HepG2 (cell line): ENCODE results near the gene TPST2. TPM values are rescaled to one million over a fixed set of nuclear protein-coding genes. Genes with fewer than 3 reads are reported as not detected.

Experiments used
- ATAC-seq: fragments of 200-7000 bp; cut with Tn5 transposase; 3 replicates; pipeline ENCODE4 v1.9.1; 2020; ENCODE audit warnings: mild to moderate bottlenecking, moderate library complexity
- BruUV-seq: library from RNA; stranded (reverse); fragments of 400-500 nt; replicated peaks from 2 replicates; lab custom pipeline; 2021; lab: Mats Ljungman, UMichigan
- CTCF ChIA-PET: fragments of 300-600 bp; formaldehyde crosslinking; extraction: SDS; loops from one replicate; lab custom pipeline; 2021; ENCODE audit warnings: low total read pairs, inconsistent platforms, low intra/inter-chr PET ratio; lab: Yijun Ruan, JAX
- POLR2A ChIA-PET: fragments of 350-600 bp; sonication (Branson Sonifier 250); formaldehyde crosslinking; loops from one replicate; lab custom pipeline; 2020; ENCODE audit warnings: antibody characterized with exemption, inconsistent platforms; lab: Yijun Ruan, JAX
- DNase-seq: peaks from one replicate; pipeline ENCODE4 v3.0.0-alpha.2; 2015; ENCODE audit warnings: low spot score
- FAIRE-seq: peaks from 3 replicates; lab custom pipeline; 2011; peaks lifted over from hg19 to GRCh38; lab: Jason Lieb, UNC
- H2AFZ ChIP-seq: one replicate; pipeline ENCODE4 v1.6.1; 2011; ENCODE audit warnings: low read length, inconsistent platforms
- H3K27ac ChIP-seq: fragments of 300-600 bp; 3 replicates; pipeline ENCODE4 v1.8.0; 2011; ENCODE audit warnings: mixed run types, mild to moderate bottlenecking, mixed read lengths, low read length, inconsistent platforms; ENCODE audit not compliant: insufficient read depth; ENCODE audit errors: extremely low read length
- H3K27me3 ChIP-seq, 2 experiments: fragments of 200-600 bp in 1 of 2; 2 replicates in 1 of 2; 3 replicates in 1 of 2; pipeline versions ENCODE4 v1.6.0 to v1.8.0; 2011; ENCODE audit warnings: low read length in 2 of 2, mild to moderate bottlenecking in 2 of 2, moderate library complexity in 2 of 2, inconsistent platforms in 1 of 2; ENCODE audit not compliant: insufficient read depth in 2 of 2, control insufficient read depth in 1 of 2
- H3K36me3 ChIP-seq, 2 experiments: fragments of 200-600 bp in 1 of 2; replicated peaks in 1 of 2; 2 replicates in 1 of 2; 3 replicates in 1 of 2; pipeline versions ENCODE4 v1.5.1 to v1.8.0; 2011; ENCODE audit warnings: low read length in 2 of 2, inconsistent platforms in 1 of 2; ENCODE audit not compliant: insufficient read depth in 2 of 2, control insufficient read depth in 1 of 2
- H3K4me1 ChIP-seq: 2 replicates; pipeline ENCODE4 v1.5.1; 2012; ENCODE audit warnings: low read length, inconsistent platforms; ENCODE audit not compliant: insufficient read depth
- H3K4me2 ChIP-seq: 2 replicates; pipeline ENCODE4 v1.6.0; 2011; ENCODE audit warnings: low read depth, low read length, inconsistent platforms
- H3K4me3 ChIP-seq, 3 experiments: fragments of 200-600 bp in 1 of 3; sonication (generic), shearing (Covaris generic) in 1 of 3; replicated peaks in 1 of 3; 2 replicates each; pipeline ENCODE4 v1.5.1; 2011 to 2016; ENCODE audit warnings: low read length in 3 of 3, inconsistent platforms in 2 of 3, low read depth in 2 of 3, mild to moderate bottlenecking in 2 of 3, control low read depth in 1 of 3, mixed read lengths in 1 of 3; ENCODE audit not compliant: insufficient read depth in 1 of 3
- H3K79me2 ChIP-seq: one replicate; pipeline ENCODE4 v1.6.1; 2011; ENCODE audit warnings: low read length, inconsistent platforms; ENCODE audit not compliant: insufficient read depth
- H3K9ac ChIP-seq: 2 replicates; pipeline ENCODE4 v1.6.0; 2011; ENCODE audit warnings: mild to moderate bottlenecking, low read depth, low read length, inconsistent platforms; ENCODE audit not compliant: insufficient read depth
- H3K9me3 ChIP-seq: 2 replicates; pipeline ENCODE4 v1.5.1; 2012; ENCODE audit warnings: mild to moderate bottlenecking, low read length
- H4K20me1 ChIP-seq: 2 replicates; pipeline ENCODE4 v1.6.0; 2011; ENCODE audit warnings: inconsistent platforms, mild to moderate bottlenecking, low read length, moderate library complexity; ENCODE audit not compliant: insufficient read depth
- ARNTL ChIP-seq: sonication (generic); formaldehyde crosslinking; IDR thresholded peaks from 2 replicates; pipeline ENCODE4 v1.4.0; 2020; ENCODE audit warnings: mild to moderate bottlenecking, missing genetic modification reagents
- ELF1 ChIP-seq: sonication (generic); formaldehyde crosslinking; IDR thresholded peaks from 2 replicates; pipeline ENCODE4 v1.4.0; 2020; ENCODE audit warnings: missing genetic modification reagents
- PHF8 ChIP-seq: sonication (generic); formaldehyde crosslinking; IDR thresholded peaks from 2 replicates; pipeline ENCODE4 v1.5.0; 2020; ENCODE audit warnings: missing genetic modification reagents
- SALL1 ChIP-seq: sonication (generic); formaldehyde crosslinking; IDR thresholded peaks from 2 replicates; pipeline ENCODE4 v1.8.0; 2022; ENCODE audit warnings: mild to moderate bottlenecking, missing genetic modification reagents
- ZFX ChIP-seq: sonication (generic); formaldehyde crosslinking; IDR thresholded peaks from 2 replicates; pipeline ENCODE4 v1.4.0; 2020; ENCODE audit warnings: mild to moderate bottlenecking, low read depth, missing genetic modification reagents, moderate library complexity
- ZNF441 ChIP-seq: sonication (generic); formaldehyde crosslinking; IDR thresholded peaks from 2 replicates; pipeline ENCODE4 v1.7.0; 2021; ENCODE audit warnings: missing genetic modification reagents, borderline replicate concordance
- ZNF614 ChIP-seq: IDR thresholded peaks from 2 replicates; pipeline ENCODE4 v1.6.1; 2018; ENCODE audit warnings: missing biosample characterization, missing genetic modification reagents, inconsistent platforms, borderline replicate concordance
- WGBS: methylation state at CpG from one replicate; pipeline ENCODE4 v1.1.6; 2017; ENCODE audit warnings: low lambda C conversion rate; 5-methylcytosine and 5-hydroxymethylcytosine counted together
- in situ Hi-C: cut with HindIII; loops from 2 replicates; pipeline ENCODE4 v1.10.0; 2017; ENCODE audit warnings: low pct_unique_long_range_greater_than_20kb; ENCODE audit not compliant: extremely low pct_ligation_motif_present
- intact Hi-C: fragments of 100-400 bp; cut with micrococcal nuclease; formaldehyde crosslinking; loops from one replicate; pipeline ENCODE4 v1.10.0; 2022; ENCODE audit not compliant: unreplicated experiment
- polyA plus RNA-seq, 8 experiments: library from polyadenylated mRNA; depleted of rRNA in 3 of 8; stranded (reverse) in 7 of 8; unstranded in 1 of 8; fragments of >200 nt; fragmentation: Illumina TruSeq in 4 of 8; extraction: Trizol in 4 of 8; gene quantifications; 2 replicates each; pipeline versions ENCODE4 v1.2.1 to v1.2.3, GENCODE V29; 2011 to 2016; ENCODE audit warnings: low read depth in 4 of 8, missing spikeins in 1 of 8, mixed read lengths in 1 of 8; ENCODE audit not compliant: insufficient read depth in 1 of 8
- total RNA-seq, 5 experiments: library from RNA; depleted of rRNA; stranded (reverse); fragments of >200 nt; fragmentation: Illumina TruSeq; extraction: Trizol; gene quantifications; 2 replicates each; pipeline ENCODE4 v1.2.3, GENCODE V29; 2016; ENCODE audit warnings: low read depth in 1 of 5
- TF ChIP-seq, protein P1 (sequence below): sonication (generic); formaldehyde crosslinking; IDR thresholded peaks from 2 replicates; pipeline ENCODE4 v1.5.1; 2020; ENCODE audit warnings: mild to moderate bottlenecking, missing genetic modification reagents, borderline replicate concordance
- TF ChIP-seq, protein P2 (sequence below): IDR thresholded peaks from 2 replicates; pipeline ENCODE4 v1.6.1; 2016
- TF ChIP-seq, protein P3 (sequence below): sonication (generic); formaldehyde crosslinking; IDR thresholded peaks from 2 replicates; pipeline ENCODE4 v1.5.0; 2020; ENCODE audit warnings: missing genetic modification reagents
- TF ChIP-seq, protein P4 (sequence below): sonication (generic); formaldehyde crosslinking; IDR thresholded peaks from 2 replicates; pipeline ENCODE4 v1.4.0; 2020; ENCODE audit warnings: missing genetic modification reagents

TPST2 gene
- total and polyA plus RNA-seq, 2 of the 13 experiments (the other 11 are each of a cell fraction or from before 2014, with no cell fraction given): 15.2 to 23.8 TPM

DNA sequence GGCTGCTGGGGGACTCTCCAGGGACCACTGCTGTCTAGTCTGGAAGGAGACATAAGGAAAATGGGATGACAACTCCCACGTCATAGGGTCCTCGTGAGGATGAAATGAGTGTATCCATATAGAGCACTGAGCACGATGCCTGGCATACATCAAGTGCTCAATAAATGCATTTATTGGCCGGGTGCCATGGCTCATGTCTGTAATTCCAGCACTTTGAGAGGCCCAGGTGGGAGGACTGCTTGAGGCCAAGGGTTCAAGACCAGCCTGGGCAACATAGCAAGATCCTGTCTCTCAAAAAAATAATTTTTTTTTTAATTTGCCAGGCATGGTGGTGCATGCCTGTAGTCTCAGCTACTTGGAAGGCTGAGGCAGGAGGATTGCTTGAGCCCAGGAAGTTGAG, 12.2 kb upstream of the TPST2 start:
- H3K9ac ChIP-seq: no peak overlapping the region
- TF ChIP-seq ARNTL (CRISPR knock-in tag) (no peak), ELF1 (CRISPR knock-in tag) (no peak), ZFX (CRISPR knock-in tag) (no peak), PHF8 (CRISPR knock-in tag) (no peak), ZNF614 (CRISPR knock-in tag) (no peak), SALL1 (no peak), ZNF441 (CRISPR knock-in tag) (no peak)
- TF ChIP-seq, protein P1, sequence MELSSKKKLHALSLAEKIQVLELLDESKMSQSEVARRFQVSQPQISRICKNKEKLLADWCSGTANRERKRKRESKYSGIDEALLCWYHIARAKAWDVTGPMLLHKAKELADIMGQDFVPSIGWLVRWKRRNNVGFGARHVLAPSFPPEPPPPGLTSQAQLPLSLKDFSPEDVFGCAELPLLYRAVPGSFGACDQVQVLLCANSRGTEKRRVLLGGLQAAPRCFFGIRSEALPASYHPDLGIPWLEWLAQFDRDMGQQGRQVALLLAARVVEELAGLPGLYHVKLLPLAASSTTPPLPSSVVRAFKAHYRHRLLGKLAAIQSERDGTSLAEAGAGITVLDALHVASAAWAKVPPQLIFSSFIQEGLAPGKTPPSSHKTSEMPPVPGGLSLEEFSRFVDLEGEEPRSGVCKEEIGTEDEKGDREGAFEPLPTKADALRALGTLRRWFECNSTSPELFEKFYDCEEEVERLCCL (CRISPR knock-in tag): no peak
- TF ChIP-seq, protein P2, sequence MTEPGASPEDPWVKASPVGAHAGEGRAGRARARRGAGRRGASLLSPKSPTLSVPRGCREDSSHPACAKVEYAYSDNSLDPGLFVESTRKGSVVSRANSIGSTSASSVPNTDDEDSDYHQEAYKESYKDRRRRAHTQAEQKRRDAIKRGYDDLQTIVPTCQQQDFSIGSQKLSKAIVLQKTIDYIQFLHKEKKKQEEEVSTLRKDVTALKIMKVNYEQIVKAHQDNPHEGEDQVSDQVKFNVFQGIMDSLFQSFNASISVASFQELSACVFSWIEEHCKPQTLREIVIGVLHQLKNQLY (CRISPR knock-in tag): no peak
- TF ChIP-seq, protein P3, sequence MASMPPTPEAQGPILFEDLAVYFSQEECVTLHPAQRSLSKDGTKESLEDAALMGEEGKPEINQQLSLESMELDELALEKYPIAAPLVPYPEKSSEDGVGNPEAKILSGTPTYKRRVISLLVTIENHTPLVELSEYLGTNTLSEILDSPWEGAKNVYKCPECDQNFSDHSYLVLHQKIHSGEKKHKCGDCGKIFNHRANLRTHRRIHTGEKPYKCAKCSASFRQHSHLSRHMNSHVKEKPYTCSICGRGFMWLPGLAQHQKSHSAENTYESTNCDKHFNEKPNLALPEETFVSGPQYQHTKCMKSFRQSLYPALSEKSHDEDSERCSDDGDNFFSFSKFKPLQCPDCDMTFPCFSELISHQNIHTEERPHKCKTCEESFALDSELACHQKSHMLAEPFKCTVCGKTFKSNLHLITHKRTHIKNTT (CRISPR knock-in tag): no peak
- TF ChIP-seq, protein P4, sequence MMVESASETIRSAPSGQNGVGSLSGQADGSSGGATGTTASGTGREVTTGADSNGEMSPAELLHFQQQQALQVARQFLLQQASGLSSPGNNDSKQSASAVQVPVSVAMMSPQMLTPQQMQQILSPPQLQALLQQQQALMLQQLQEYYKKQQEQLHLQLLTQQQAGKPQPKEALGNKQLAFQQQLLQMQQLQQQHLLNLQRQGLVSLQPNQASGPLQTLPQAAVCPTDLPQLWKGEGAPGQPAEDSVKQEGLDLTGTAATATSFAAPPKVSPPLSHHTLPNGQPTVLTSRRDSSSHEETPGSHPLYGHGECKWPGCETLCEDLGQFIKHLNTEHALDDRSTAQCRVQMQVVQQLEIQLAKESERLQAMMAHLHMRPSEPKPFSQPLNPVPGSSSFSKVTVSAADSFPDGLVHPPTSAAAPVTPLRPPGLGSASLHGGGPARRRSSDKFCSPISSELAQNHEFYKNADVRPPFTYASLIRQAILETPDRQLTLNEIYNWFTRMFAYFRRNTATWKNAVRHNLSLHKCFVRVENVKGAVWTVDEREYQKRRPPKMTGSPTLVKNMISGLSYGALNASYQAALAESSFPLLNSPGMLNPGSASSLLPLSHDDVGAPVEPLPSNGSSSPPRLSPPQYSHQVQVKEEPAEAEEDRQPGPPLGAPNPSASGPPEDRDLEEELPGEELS (CRISPR knock-in tag): no peak
- H3K4me2 ChIP-seq: no peak overlapping the region
- no TSS peak for BruUV-seq
- intact Hi-C loops (no loop called here), in situ Hi-C loops (no loop called here)
- DNase-seq (no peak), FAIRE-seq (no peak), ATAC-seq (no peak)
- no peaks in the 10 kb centered on the region for H3K4me1 ChIP-seq
- H3K4me3 ChIP-seq: no peak overlapping the region
- H3K9me3 ChIP-seq: no peaks in the 10 kb centered on the region
- H3K36me3 ChIP-seq: no peaks in the 10 kb centered on the region
- WGBS: 17% methylated on average over 4 of the region's 4 CpGs
- ChIA-PET CTCF (no interaction called here), POLR2A (no interaction called here)
- H3K79me2 ChIP-seq: no peaks in the 10 kb centered on the region
- H2AFZ ChIP-seq: no peak overlapping the region
- H3K27me3 ChIP-seq: peaks cover 0 to 9% of the 10 kb centered on the region in 2 experiments; a peak in 2 of 5 replicates
- H4K20me1 ChIP-seq: no peaks in the 10 kb centered on the region
- no peak overlapping the region for H3K27ac ChIP-seq
